Tibial artery (tissue), 4 donors: ENCODE measurements around the gene TPST1.

Experiments used
- DNase-seq, 2 donors: peaks; one replicate each; pipeline ENCODE4 v3.0.0-alpha.2; 2019
- H3K27ac ChIP-seq, 2 donors: fragments of 200-600 bp; sonication (generic) in 1 of 2; 1 replicate in 1 of 2; 2 replicates in 1 of 2; pipeline ENCODE4 v1.5.1; 2018 to 2019; ENCODE audit warnings: mild to moderate bottlenecking in 1 of 2
- H3K27me3 ChIP-seq, 2 donors: fragments of 200-600 bp; sonication (generic) in 1 of 2; one replicate each; pipeline versions ENCODE4 v1.5.1 to v1.6.0; 2016 to 2019
- H3K36me3 ChIP-seq, 3 donors: fragments of 200-600 bp; sonication (generic) in 2 of 3; one replicate each; pipeline ENCODE4 v1.5.1; 2016 to 2019; ENCODE audit warnings: mild to moderate bottlenecking in 2 of 3
- H3K4me1 ChIP-seq, 4 donors: fragments of 200-600 bp; sonication (generic) in 2 of 4; 1 replicate in 3 of 4; 2 replicates in 1 of 4; pipeline ENCODE4 v1.5.1; 2016 to 2019
- H3K4me3 ChIP-seq, 2 donors: fragments of 200-600 bp; sonication (generic) in 1 of 2; 1 replicate in 1 of 2; 2 replicates in 1 of 2; pipeline ENCODE4 v1.5.1; 2018 to 2019; ENCODE audit warnings: mild to moderate bottlenecking in 2 of 2
- H3K9me3 ChIP-seq, 3 donors: fragments of 200-600 bp; sonication (generic) in 1 of 3; one replicate each; pipeline ENCODE4 v1.5.1; 2016 to 2019
- CTCF ChIP-seq, 2 experiments: fragments of 200-600 bp in 1 of 2; fragments of 450-650 bp in 1 of 2; IDR thresholded peaks; one replicate each; pipeline ENCODE4 v1.5.1; 2017 to 2019; ENCODE audit warnings: antibody characterized with exemption in 2 of 2, mild to moderate bottlenecking in 1 of 2, moderate library complexity in 1 of 2
- intact Hi-C: fragments of 100-400 bp; cut with DNase I; formaldehyde crosslinking; loops from one replicate; pipeline ENCODE4 v1.15.0; 2023; ENCODE audit warnings: low total_unique reads

The TPST1 gene

GRCh38 chr7:66269978-66270377, 64.8 kb downstream of the TPST1 start:
- no peak for DNase-seq
- no peak overlapping the region for H3K4me3 ChIP-seq
- H3K27me3 ChIP-seq: no peaks in the 10 kb centered on the region
- H3K36me3 ChIP-seq: peaks cover 0 to 11% (median 6%) of the 10 kb centered on the region in 3 donors
- no peak for TF ChIP-seq CTCF (IDR thresholded peaks at IDR 0.05)
- intact Hi-C loops: no loop called here
- peaks cover 0 to 13% (median 8%) of the 10 kb centered on the region in 3 donors for H3K9me3 ChIP-seq
- H3K27ac ChIP-seq: no peak overlapping the region
- peaks cover 0 to 19% (median 3%) of the 10 kb centered on the region in 4 donors for H3K4me1 ChIP-seq

- Histone ChIP-seq H3K9me3 (no peaks in the 10 kb centered on the region), H3K27me3 (no peaks in the 10 kb centered on the region), H3K4me3 (no peak overlapping the region), H3K4me1 (peaks cover 0 to 10% (median 3%) of the 10 kb centered on the region in 4 donors), H3K36me3 (no peaks in the 10 kb centered on the region), H3K27ac (no peak overlapping the region)
- intact Hi-C loops: no loop called here
- TF ChIP-seq CTCF (IDR thresholded peaks at IDR 0.05): no peak
- DNase-seq: no peak
Measured at GRCh38 chr7:66272321-66272720, 67.2 kb downstream of the TPST1 start.

GRCh38 chr7:66276363-66276762, 71.2 kb downstream of the TPST1 start:
- H3K4me3 ChIP-seq: no peak overlapping the region
- no peaks in the 10 kb centered on the region for H3K27me3 ChIP-seq
- intact Hi-C loops: no loop called here
- DNase-seq: no peak
- no peaks in the 10 kb centered on the region for H3K9me3 ChIP-seq
- no peak for TF ChIP-seq CTCF (IDR thresholded peaks at IDR 0.05)
- H3K36me3 ChIP-seq: no peaks in the 10 kb centered on the region
- H3K4me1 ChIP-seq: peaks cover 0 to 3% (median 0%) of the 10 kb centered on the region in 4 donors
- H3K27ac ChIP-seq: no peak overlapping the region

GRCh38 chr7:66277492-66277891, 72.4 kb downstream of the TPST1 start:
- peaks cover 0 to 14% (median 4%) of the 10 kb centered on the region in 4 donors for H3K4me1 ChIP-seq
- TF ChIP-seq CTCF (IDR thresholded peaks at IDR 0.05): no peak
- intact Hi-C loops: no loop called here
- H3K36me3 ChIP-seq: no peaks in the 10 kb centered on the region
- H3K27ac ChIP-seq: no peak overlapping the region
- H3K9me3 ChIP-seq: no peaks in the 10 kb centered on the region
- H3K4me3 ChIP-seq: no peak overlapping the region
- no peaks in the 10 kb centered on the region for H3K27me3 ChIP-seq
- no peak for DNase-seq

GRCh38 chr7:66279912-66280311, 74.8 kb downstream of the TPST1 start:
- DNase-seq: no peak
- Histone ChIP-seq H3K9me3 (no peaks in the 10 kb centered on the region), H3K36me3 (no peaks in the 10 kb centered on the region), H3K4me3 (no peak overlapping the region), H3K27ac (no peak overlapping the region), H3K27me3 (no peaks in the 10 kb centered on the region), H3K4me1 (peaks cover 0 to 25% (median 11%) of the 10 kb centered on the region in 4 donors)
- intact Hi-C loops: no loop called here
- no peak for TF ChIP-seq CTCF (IDR thresholded peaks at IDR 0.05)
